CD4-positive, alpha-beta T cell (primary cell): ENCODE results near the gene QSER1. TPM values are rescaled to one million over a fixed set of nuclear protein-coding genes. Genes with fewer than 3 reads are reported as not detected.

Experiments used
- ATAC-seq: fragments of 200-7000 bp; cut with Tn5 transposase; one replicate; pipeline ENCODE4 v1.10.0; 2022; ENCODE audit warnings: mild to moderate bottlenecking; ENCODE audit not compliant: poor library complexity
- CTCF ChIA-PET: fragments of 350-600 bp; sonication (Branson Sonifier 250); formaldehyde crosslinking; loops from one replicate; lab custom pipeline; 2021; ENCODE audit warnings: antibody characterized with exemption, inconsistent platforms; lab: Charles Lee
- POLR2A ChIA-PET: fragments of 350-600 bp; sonication (Branson Sonifier 250); formaldehyde crosslinking; loops from one replicate; lab custom pipeline; 2021; ENCODE audit warnings: antibody characterized with exemption, inconsistent platforms; lab: Charles Lee
- DNase-seq, 14 experiments: peaks; one replicate each; pipeline ENCODE4 v3.0.0-alpha.2; 2013 to 2020; ENCODE audit warnings: mixed read lengths in 2 of 14
- H3K27ac ChIP-seq, 2 donors: one replicate each; pipeline versions ENCODE4 v1.5.1 to v1.7.0; 2013; ENCODE audit warnings: low read length in 2 of 2, low read depth in 1 of 2, mild to moderate bottlenecking in 1 of 2
- H3K27me3 ChIP-seq, 2 experiments: 1 replicate in 1 of 2; 2 replicates in 1 of 2; pipeline versions ENCODE4 v1.6.1 to v1.7.0; 2013; ENCODE audit warnings: low read length in 2 of 2, control low read depth in 1 of 2, mild to moderate bottlenecking in 1 of 2, moderate library complexity in 1 of 2; ENCODE audit not compliant: insufficient read depth in 2 of 2, control insufficient read depth in 1 of 2
- H3K36me3 ChIP-seq: one replicate; pipeline ENCODE4 v1.6.1; 2013; ENCODE audit warnings: low read length, control low read depth; ENCODE audit not compliant: insufficient read depth
- H3K4me1 ChIP-seq: one replicate; pipeline ENCODE4 v1.6.1; 2013; ENCODE audit warnings: low read length, control low read depth; ENCODE audit not compliant: insufficient read depth
- H3K4me3 ChIP-seq: one replicate; pipeline ENCODE4 v1.5.1; 2013; ENCODE audit warnings: mild to moderate bottlenecking, low read length, moderate library complexity
- H3K9me3 ChIP-seq, 2 experiments: 1 replicate in 1 of 2; 2 replicates in 1 of 2; pipeline versions ENCODE4 v1.6.1 to v1.7.0; 2013; ENCODE audit warnings: low read length in 2 of 2, mild to moderate bottlenecking in 2 of 2, control low read depth in 1 of 2, moderate library complexity in 1 of 2; ENCODE audit not compliant: control insufficient read depth in 1 of 2, insufficient read depth in 1 of 2
- H3K27ac Mint-ChIP-seq: one replicate; pipeline ENCODE4 v1.8.0; 2020; ENCODE audit warnings: mixed read lengths
- H3K27me3 Mint-ChIP-seq: one replicate; pipeline ENCODE4 v1.8.0; 2021; ENCODE audit warnings: mixed read lengths
- H3K36me3 Mint-ChIP-seq: one replicate; pipeline ENCODE4 v1.8.0; 2021; ENCODE audit warnings: low read depth, mixed read lengths
- H3K4me1 Mint-ChIP-seq: one replicate; pipeline ENCODE4 v1.8.0; 2021; ENCODE audit warnings: low read depth, mixed read lengths
- H3K4me3 Mint-ChIP-seq: one replicate; pipeline ENCODE4 v1.8.0; 2020; ENCODE audit warnings: mild to moderate bottlenecking, mixed read lengths
- H3K9me3 Mint-ChIP-seq: one replicate; pipeline ENCODE4 v1.8.0; 2020; ENCODE audit warnings: mixed read lengths
- CTCF ChIP-seq: fragments of 200-600 bp; IDR thresholded peaks from one replicate; pipeline ENCODE4 v1.8.0; 2022; ENCODE audit warnings: antibody characterized with exemption, mild to moderate bottlenecking
- intact Hi-C, 2 experiments: fragments of 100-400 bp; cut with DNase I in 1 of 2; cut with micrococcal nuclease in 1 of 2; formaldehyde crosslinking; loops; one replicate each; pipeline versions ENCODE4 v1.15.1 to v1.9.0; 2023 to 2025; cut with DNase I, micrococcal nuclease
- total RNA-seq, 174 experiments: library from RNA in 2 of 174; stranded (reverse) in 2 of 174; gene quantifications; one replicate each; pipeline ENCODE4 v1.2.3 and lab custom pipeline; 2021 to 2026

The QSER1 gene
- total RNA-seq, 2 experiments from 2014 or later, result 9.0 to 10.1 TPM

- ChIA-PET POLR2A (interaction anchor here (0.6 to 0.7 kb wide), 2 partner anchors 11 to 16 kb away, joined by 3 read pairs; no protein-coding TSS in a partner anchor), CTCF (no interaction called here)
- Histone ChIP-seq H3K4me1 (no peaks in the 10 kb centered on the region), H3K27ac (no peak overlapping the region), H3K36me3 (peaks cover 15% of the 10 kb centered on the region), H3K9me3 (no peaks in the 10 kb centered on the region), H3K27me3 (no peaks in the 10 kb centered on the region), H3K4me3 (no peak overlapping the region)
- Mint-ChIP-seq H3K36me3 (peaks cover 69% of the 10 kb centered on the region), H3K27ac (no peak overlapping the region), H3K9me3 (peaks cover 2% of the 10 kb centered on the region), H3K27me3 (no peaks in the 10 kb centered on the region), H3K4me1 (peaks cover 19% of the 10 kb centered on the region), H3K4me3 (no peak overlapping the region)
- intact Hi-C loops, result no loop called here
- no peak for DNase-seq
- no peak for ATAC-seq
- TF ChIP-seq CTCF, result no peak
Observed at GRCh38 chr11:32939046-32939445, 46.4 kb downstream of the QSER1 start.

- Mint-ChIP-seq H3K27ac (no peak overlapping the region), H3K36me3 (peaks cover 61% of the 10 kb centered on the region), H3K9me3 (no peaks in the 10 kb centered on the region), H3K27me3 (no peaks in the 10 kb centered on the region), H3K4me1 (peaks cover 15% of the 10 kb centered on the region), H3K4me3 (no peak overlapping the region)
- Histone ChIP-seq H3K27ac (no peak overlapping the region), H3K4me1 (no peaks in the 10 kb centered on the region), H3K27me3 (no peaks in the 10 kb centered on the region), H3K36me3 (peaks cover 7% of the 10 kb centered on the region), H3K4me3 (no peak overlapping the region), H3K9me3 (no peaks in the 10 kb centered on the region)
- ChIA-PET CTCF (interaction anchor here (1.0 kb wide), 1 partner anchor 9 kb away, joined by 3 read pairs; no protein-coding TSS in a partner anchor), POLR2A (interaction anchor here (0.7 kb wide), 1 partner anchor 11 kb away, joined by 3 read pairs; no protein-coding TSS in a partner anchor)
- intact Hi-C loops, result no loop called here
- no peak for DNase-seq
- TF ChIP-seq CTCF, result no peak
- no peak for ATAC-seq
Observed at GRCh38 chr11:32939866-32940265, 47.3 kb downstream of the QSER1 start.

- peaks cover 14% of the 10 kb centered on the region for H3K4me1 Mint-ChIP-seq
- H3K27me3 ChIP-seq, result no peaks in the 10 kb centered on the region
- H3K27me3 Mint-ChIP-seq, result no peaks in the 10 kb centered on the region
- H3K4me3 Mint-ChIP-seq, result no peak overlapping the region
- intact Hi-C loops, result no loop called here
- H3K36me3 ChIP-seq, result peaks cover 7% of the 10 kb centered on the region
- H3K36me3 Mint-ChIP-seq, result peaks cover 53% of the 10 kb centered on the region
- ChIA-PET POLR2A (no interaction called here), CTCF (interaction anchor here (1.0 kb wide), 1 partner anchor 8 kb away, joined by 3 read pairs; no protein-coding TSS in a partner anchor)
- no peak for TF ChIP-seq CTCF
- no peak overlapping the region for H3K27ac Mint-ChIP-seq
- ATAC-seq (no peak), DNase-seq (no peak)
- H3K4me1 ChIP-seq, result no peaks in the 10 kb centered on the region
- H3K9me3 ChIP-seq, result no peaks in the 10 kb centered on the region
- H3K9me3 Mint-ChIP-seq, result no peaks in the 10 kb centered on the region
- no peak overlapping the region for H3K4me3 ChIP-seq
- H3K27ac ChIP-seq, result no peak overlapping the region
Observed at GRCh38 chr11:32940865-32941264, 48.3 kb downstream of the QSER1 start.
